KG1 (cell line): ENCODE data around the gene TIGD7.
"Not testable (repeated sequence)": the region's sequence is repeated elsewhere in the genome, so short reads cannot be mapped to it uniquely, and the experiment has no call there.

Experiments
- DNase-seq: peaks from one replicate; lab custom pipeline; 2025; lab: John Stamatoyannopoulos, UW

The TIGD7 gene

GRCh38 chr16:3282103-3282729 is 23.0 kb downstream of the TIGD7 start:
- DNase-seq = peak; percentile 79

GRCh38 chr16:3281222-3281820 is 23.9 kb downstream of the TIGD7 start:
- DNase-seq = no peak

- no peak for DNase-seq
Observed at GRCh38 chr16:3276679-3277078, 28.6 kb downstream of the TIGD7 start.

GRCh38 chr16:3274947-3275346 is 30.3 kb downstream of the TIGD7 start:
- no peak for DNase-seq

GRCh38 chr16:3274490-3274889 is 30.7 kb downstream of the TIGD7 start:
- no peak for DNase-seq

- not testable (repeated sequence) for DNase-seq
Observed at GRCh38 chr16:3271281-3271680, 33.9 kb downstream of the TIGD7 start.

- not testable (repeated sequence) for DNase-seq
Observed at GRCh38 chr16:3270718-3271117, 34.5 kb downstream of the TIGD7 start.

GRCh38 chr16:3268294-3268693 is 36.9 kb downstream of the TIGD7 start:
- no peak for DNase-seq

- no peak for DNase-seq
Observed at GRCh38 chr16:3266873-3267537, 38.2 kb downstream of the TIGD7 start.

- peak; percentile 97 for DNase-seq
Observed at GRCh38 chr16:3264137-3265036, 40.8 kb downstream of the TIGD7 start.

GRCh38 chr16:3262517-3262916 is 42.7 kb downstream of the TIGD7 start:
- DNase-seq = no peak

GRCh38 chr16:3259836-3260235 is 45.4 kb downstream of the TIGD7 start:
- DNase-seq = no peak

- DNase-seq = no peak
Observed at GRCh38 chr16:3256866-3257465, 48.3 kb downstream of the TIGD7 start.

GRCh38 chr16:3256146-3256865 is 48.9 kb downstream of the TIGD7 start, which contains the start of gene MEFV:
Gene MEFV, minus strand, starts transcription at chr16:3256633. Its CDS starts 46 bp downstream, at chr16:3256587.
- no peak for DNase-seq

- no peak for DNase-seq
Observed at GRCh38 chr16:3254309-3254708, 50.9 kb downstream of the TIGD7 start.

- no peak for DNase-seq
Observed at GRCh38 chr16:3252967-3253366, 52.3 kb downstream of the TIGD7 start.

- no peak for DNase-seq
Observed at GRCh38 chr16:3249451-3249850, 55.8 kb downstream of the TIGD7 start.

- DNase-seq = no peak
Observed at GRCh38 chr16:3249020-3249419, 56.2 kb downstream of the TIGD7 start.
